ENCODE measurements around the gene ADCY3. TPM values are rescaled to one million over a fixed set of nuclear protein-coding genes. Genes with fewer than 3 reads are reported as not detected.

ADCY3 gene
- total RNA-seq, 6 experiments from 2014 or later, result 54.4 to 80.7 (median 72.0) TPM

DNA sequence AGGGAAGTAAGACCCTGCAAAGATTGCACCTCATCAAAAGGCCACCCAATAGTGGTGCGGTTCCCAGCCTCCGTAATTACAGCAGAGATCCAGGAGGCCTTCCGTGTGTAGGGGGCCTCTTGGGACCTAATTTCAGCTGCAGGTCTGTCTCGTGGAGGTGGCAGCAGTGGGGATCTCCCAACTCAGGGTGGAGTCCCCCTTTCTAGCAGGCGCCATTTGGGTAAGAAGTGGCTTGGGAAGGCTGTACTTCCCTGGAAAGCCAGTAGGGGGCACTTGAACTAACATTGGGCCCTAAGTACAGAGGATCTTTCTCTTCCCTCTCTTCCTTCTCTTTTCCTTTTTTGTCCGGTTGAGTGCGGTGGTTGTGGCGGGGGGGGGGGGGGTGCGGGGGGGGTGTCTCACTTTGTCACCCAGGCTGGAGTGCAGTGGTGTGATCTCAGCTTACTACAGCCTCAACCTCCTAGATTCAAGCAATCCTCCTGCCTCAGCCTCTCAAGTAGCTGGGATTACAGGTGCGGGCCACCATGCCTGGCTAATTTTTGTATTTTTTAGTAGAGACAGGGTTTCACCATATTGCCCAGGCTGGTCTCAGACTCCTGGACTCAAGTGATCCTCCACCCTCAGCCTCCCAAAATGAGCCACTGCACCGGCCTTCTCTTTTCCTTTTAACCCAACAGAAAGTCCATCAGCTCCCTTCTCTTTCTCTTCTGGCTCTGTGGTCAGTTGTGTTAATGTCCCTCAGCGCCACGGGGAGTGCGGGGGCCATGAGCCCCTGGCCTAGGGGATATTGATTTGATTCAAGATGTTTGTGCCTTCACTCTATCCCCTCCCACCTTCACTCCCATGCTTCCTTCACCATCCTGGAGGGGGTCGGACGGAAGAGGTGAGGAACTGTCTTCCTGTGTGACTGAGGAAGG, 94.8 kb downstream of the ADCY3 start:
- peaks cover 10% of the 10 kb centered on the region for H3K36me3 Mint-ChIP-seq (ENCODE audit: low read depth)
- H3K9me3 Mint-ChIP-seq, result no peaks in the 10 kb centered on the region
- H3K4me3 Mint-ChIP-seq, result no peak overlapping the region
- DNase-seq, result no peak
- TF ChIP-seq, protein P1, sequence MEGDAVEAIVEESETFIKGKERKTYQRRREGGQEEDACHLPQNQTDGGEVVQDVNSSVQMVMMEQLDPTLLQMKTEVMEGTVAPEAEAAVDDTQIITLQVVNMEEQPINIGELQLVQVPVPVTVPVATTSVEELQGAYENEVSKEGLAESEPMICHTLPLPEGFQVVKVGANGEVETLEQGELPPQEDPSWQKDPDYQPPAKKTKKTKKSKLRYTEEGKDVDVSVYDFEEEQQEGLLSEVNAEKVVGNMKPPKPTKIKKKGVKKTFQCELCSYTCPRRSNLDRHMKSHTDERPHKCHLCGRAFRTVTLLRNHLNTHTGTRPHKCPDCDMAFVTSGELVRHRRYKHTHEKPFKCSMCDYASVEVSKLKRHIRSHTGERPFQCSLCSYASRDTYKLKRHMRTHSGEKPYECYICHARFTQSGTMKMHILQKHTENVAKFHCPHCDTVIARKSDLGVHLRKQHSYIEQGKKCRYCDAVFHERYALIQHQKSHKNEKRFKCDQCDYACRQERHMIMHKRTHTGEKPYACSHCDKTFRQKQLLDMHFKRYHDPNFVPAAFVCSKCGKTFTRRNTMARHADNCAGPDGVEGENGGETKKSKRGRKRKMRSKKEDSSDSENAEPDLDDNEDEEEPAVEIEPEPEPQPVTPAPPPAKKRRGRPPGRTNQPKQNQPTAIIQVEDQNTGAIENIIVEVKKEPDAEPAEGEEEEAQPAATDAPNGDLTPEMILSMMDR (IDR thresholded peaks at IDR 0.05), result peak; percentile 77
- H3K27ac Mint-ChIP-seq, result peak overlapping the region; percentile 40; the same call in 1 of the 2 replicates
- peaks cover 25% of the 10 kb centered on the region for H3K4me1 Mint-ChIP-seq (ENCODE audit: low read depth)
- peaks cover 4% of the 10 kb centered on the region; the same call in 1 of the 2 replicates for H3K27me3 Mint-ChIP-seq (ENCODE audit: insufficient read depth)

GRCh38 chr2:24824071-24824588, 95.9 kb downstream of the ADCY3 start:
- Mint-ChIP-seq H3K4me1 (ENCODE audit: low read depth) (peaks cover 26% of the 10 kb centered on the region), H3K9me3 (no peaks in the 10 kb centered on the region), H3K36me3 (ENCODE audit: low read depth) (peaks cover 11% of the 10 kb centered on the region)

GRCh38 chr2:24822049-24822706, 97.9 kb downstream of the ADCY3 start:
- Mint-ChIP-seq H3K36me3 (ENCODE audit: low read depth) (peaks cover 15% of the 10 kb centered on the region), H3K27ac (no peak overlapping the region), H3K9me3 (no peaks in the 10 kb centered on the region), H3K27me3 (ENCODE audit: insufficient read depth) (peaks cover 4% of the 10 kb centered on the region; the same call in 1 of the 2 replicates), H3K4me3 (no peak overlapping the region), H3K4me1 (ENCODE audit: low read depth) (peaks cover 37% of the 10 kb centered on the region)
- TF ChIP-seq, protein P1 (IDR thresholded peaks at IDR 0.05), result no peak
- no peak for DNase-seq

More at GRCh38 chr2:24824071-24824588, 95.9 kb downstream of the ADCY3 start:
- H3K27me3 Mint-ChIP-seq (ENCODE audit: insufficient read depth), result peaks cover 4% of the 10 kb centered on the region; the same call in 1 of the 2 replicates
- no peak overlapping the region for H3K4me3 Mint-ChIP-seq
- H3K27ac Mint-ChIP-seq, result no peak overlapping the region
- TF ChIP-seq, protein P1 (IDR thresholded peaks at IDR 0.05), result no peak
- no peak for DNase-seq

DNA sequence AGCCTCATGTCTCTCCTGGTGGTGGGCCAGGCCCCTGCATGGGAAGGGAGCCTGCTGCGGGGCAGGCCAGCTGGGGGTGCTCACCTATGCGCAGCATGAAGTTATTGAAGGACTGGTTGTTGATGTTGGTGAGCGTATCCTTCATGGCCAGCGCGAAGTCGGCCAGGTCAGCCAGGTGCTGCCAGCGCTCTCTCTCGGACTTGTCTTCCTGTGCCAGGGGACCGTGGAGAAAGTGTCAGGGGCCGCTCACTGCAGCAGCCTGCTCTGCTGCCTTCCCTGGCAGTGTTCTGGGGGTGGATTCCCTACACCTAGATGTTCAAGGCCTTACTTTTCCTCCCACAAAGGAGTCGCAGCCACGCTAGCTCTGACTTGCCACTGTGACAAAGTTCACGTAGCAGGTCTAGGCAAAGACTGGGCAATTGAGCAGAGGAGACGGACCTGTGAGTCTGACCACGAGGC, 98.6 kb downstream of the ADCY3 start:
- TF ChIP-seq, protein P1 (IDR thresholded peaks at IDR 0.05), result no peak
- no peak for DNase-seq
- Mint-ChIP-seq H3K4me3 (no peak overlapping the region), H3K4me1 (ENCODE audit: low read depth) (peaks cover 38% of the 10 kb centered on the region), H3K9me3 (no peaks in the 10 kb centered on the region), H3K27me3 (ENCODE audit: insufficient read depth) (peaks cover 4% of the 10 kb centered on the region), H3K36me3 (ENCODE audit: low read depth) (peaks cover 21% of the 10 kb centered on the region), H3K27ac (peak overlapping the region; percentile 24; the same call in 1 of the 2 replicates)

DNA sequence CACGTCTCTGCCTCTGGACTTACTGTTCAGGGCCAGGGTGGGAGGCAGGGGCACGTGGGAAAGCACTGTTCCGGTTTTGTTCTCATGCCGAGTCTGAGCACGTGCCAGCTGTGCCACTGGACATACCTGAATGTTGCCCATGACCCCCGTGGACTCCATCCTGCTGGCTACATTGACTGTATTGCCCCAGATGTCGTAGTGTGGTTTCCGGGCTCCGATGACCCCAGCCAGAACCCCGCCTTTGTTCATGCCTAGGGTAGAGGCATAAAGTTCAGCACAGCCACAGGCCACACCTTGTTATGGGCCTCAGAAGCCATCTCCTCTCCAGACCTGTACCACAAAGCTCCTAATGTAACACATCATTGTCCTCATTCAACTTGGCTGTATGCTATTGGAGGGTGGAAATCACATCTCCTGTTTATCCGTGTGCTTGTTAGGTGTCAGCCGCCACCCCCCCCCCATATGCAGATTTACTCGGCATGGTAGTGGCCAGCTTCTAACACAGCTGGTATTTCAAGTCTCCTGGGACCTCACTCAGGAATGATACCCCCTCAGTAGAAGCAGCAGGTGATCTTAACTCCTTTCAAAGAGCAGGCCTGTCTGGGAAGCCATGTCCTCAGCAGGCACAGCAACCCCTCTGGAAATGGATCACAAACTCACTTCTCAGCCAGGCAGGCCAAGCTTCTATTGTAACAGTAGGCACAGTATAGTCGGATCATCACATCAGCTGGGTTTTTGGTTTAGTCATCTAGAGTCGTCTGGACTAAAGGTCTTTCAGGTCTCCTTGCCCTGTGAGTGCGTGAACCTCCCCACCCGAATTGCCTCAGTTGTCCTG, 99.2 kb downstream of the ADCY3 start:
- Mint-ChIP-seq H3K4me3 (no peak overlapping the region), H3K9me3 (no peaks in the 10 kb centered on the region), H3K36me3 (ENCODE audit: low read depth) (peaks cover 28% of the 10 kb centered on the region), H3K27ac (peak overlapping the region; percentile 42; the same call in 1 of the 2 replicates), H3K27me3 (ENCODE audit: insufficient read depth) (peaks cover 3% of the 10 kb centered on the region), H3K4me1 (ENCODE audit: low read depth) (peaks cover 38% of the 10 kb centered on the region)
- no peak for DNase-seq
- TF ChIP-seq, protein P1 (IDR thresholded peaks at IDR 0.05), result no peak

All from HFFc6 (cell line).